ENCODE measurements around the gene DCX.

- TF ChIP-seq EZH2 (IDR thresholded peaks at IDR 0.05; ENCODE audit: insufficient read depth, poor library complexity, severe bottlenecking): no peak
- TF ChIP-seq EZH2phosphoT487 (IDR thresholded peaks at IDR 0.05; ENCODE audit: insufficient read depth, low read depth): no peak
Observed at GRCh38 chrX:111322231-111322855, 89.6 kb downstream of the DCX start.
